ENCODE measurements around the gene MAP1LC3B.

Gene MAP1LC3B

GRCh38 chr16:87351320-87351698 is 40.8 kb upstream of the MAP1LC3B start:
- no peak overlapping the region for H3K27ac ChIP-seq (ENCODE audit: low read depth, low read length)
- H3K4me2 ChIP-seq (ENCODE audit: low read length): no peak overlapping the region
- no peaks in the 10 kb centered on the region for H4K20me1 ChIP-seq (ENCODE audit: control insufficient read depth, insufficient read depth, low read depth, low read length)
- no peaks in the 10 kb centered on the region for H3K27me3 ChIP-seq (ENCODE audit: control insufficient read depth, low read length)
- TF ChIP-seq EZH2phosphoT487 (IDR thresholded peaks at IDR 0.05; ENCODE audit: borderline replicate concordance, low read length) (no peak), CTCF (IDR thresholded peaks at IDR 0.05; ENCODE audit: low read depth, low read length, poor library complexity, severe bottlenecking) (no peak)
- no peak overlapping the region for H3K4me3 ChIP-seq (ENCODE audit: low read length)
- peaks cover 10% of the 10 kb centered on the region; the same call in 1 of the 2 replicates for H3K79me2 ChIP-seq (ENCODE audit: control insufficient read depth, low read length)
- H3K9me3 ChIP-seq (ENCODE audit: control insufficient read depth, insufficient read depth, low read length): no peaks in the 10 kb centered on the region
- no peaks in the 10 kb centered on the region for H3K4me1 ChIP-seq (ENCODE audit: control insufficient read depth, low read length)
- H3K9me2 ChIP-seq (replicated peaks; ENCODE audit: control insufficient read depth, low read length): no peaks in the 10 kb centered on the region
- peaks cover 8% of the 10 kb centered on the region; the same call in 1 of the 2 replicates for H3K36me3 ChIP-seq (ENCODE audit: control insufficient read depth, low read length)
- H3F3A ChIP-seq (ENCODE audit: control insufficient read depth, insufficient read depth): no peaks in the 10 kb centered on the region

GRCh38 chr16:87352818-87353217 is 39.3 kb upstream of the MAP1LC3B start:
- Histone ChIP-seq H3F3A (ENCODE audit: control insufficient read depth, insufficient read depth) (no peaks in the 10 kb centered on the region), H3K27me3 (ENCODE audit: control insufficient read depth, low read length) (no peaks in the 10 kb centered on the region), H3K79me2 (ENCODE audit: control insufficient read depth, low read length) (peaks cover 10% of the 10 kb centered on the region; the same call in 1 of the 2 replicates), H3K4me1 (ENCODE audit: control insufficient read depth, low read length) (no peaks in the 10 kb centered on the region), H3K36me3 (ENCODE audit: control insufficient read depth, low read length) (peaks cover 3% of the 10 kb centered on the region), H3K4me3 (ENCODE audit: low read length) (no peak overlapping the region), H3K9me3 (ENCODE audit: control insufficient read depth, insufficient read depth, low read length) (no peaks in the 10 kb centered on the region), H3K4me2 (ENCODE audit: low read length) (no peak overlapping the region), H3K9me2 (replicated peaks; ENCODE audit: control insufficient read depth, low read length) (no peaks in the 10 kb centered on the region), H3K27ac (ENCODE audit: low read depth, low read length) (no peak overlapping the region), H4K20me1 (ENCODE audit: control insufficient read depth, insufficient read depth, low read depth, low read length) (no peaks in the 10 kb centered on the region)
- TF ChIP-seq CTCF (IDR thresholded peaks at IDR 0.05; ENCODE audit: low read depth, low read length, poor library complexity, severe bottlenecking) (no peak), EZH2phosphoT487 (IDR thresholded peaks at IDR 0.05; ENCODE audit: borderline replicate concordance, low read length) (no peak)

- no peaks in the 10 kb centered on the region for H3F3A ChIP-seq (ENCODE audit: control insufficient read depth, insufficient read depth)
- H4K20me1 ChIP-seq (ENCODE audit: control insufficient read depth, insufficient read depth, low read depth, low read length): no peaks in the 10 kb centered on the region
- H3K27ac ChIP-seq (ENCODE audit: low read depth, low read length): no peak overlapping the region
- no peaks in the 10 kb centered on the region for H3K27me3 ChIP-seq (ENCODE audit: control insufficient read depth, low read length)
- no peaks in the 10 kb centered on the region for H3K9me3 ChIP-seq (ENCODE audit: control insufficient read depth, insufficient read depth, low read length)
- TF ChIP-seq EZH2phosphoT487 (IDR thresholded peaks at IDR 0.05; ENCODE audit: borderline replicate concordance, low read length): no peak
- no peak for TF ChIP-seq CTCF (IDR thresholded peaks at IDR 0.05; ENCODE audit: low read depth, low read length, poor library complexity, severe bottlenecking)
- H3K4me3 ChIP-seq (ENCODE audit: low read length): no peak overlapping the region
- H3K9me2 ChIP-seq (replicated peaks; ENCODE audit: control insufficient read depth, low read length): no peaks in the 10 kb centered on the region
- peaks cover 3% of the 10 kb centered on the region; the same call in 1 of the 2 replicates for H3K79me2 ChIP-seq (ENCODE audit: control insufficient read depth, low read length)
- H3K36me3 ChIP-seq (ENCODE audit: control insufficient read depth, low read length): peaks cover 10% of the 10 kb centered on the region
- H3K4me2 ChIP-seq (ENCODE audit: low read length): no peak overlapping the region
- H3K4me1 ChIP-seq (ENCODE audit: control insufficient read depth, low read length): no peaks in the 10 kb centered on the region
Observed at GRCh38 chr16:87353613-87354012, 38.5 kb upstream of the MAP1LC3B start.

GRCh38 chr16:87356491-87356853 is 35.7 kb upstream of the MAP1LC3B start:
- Histone ChIP-seq H3K27ac (ENCODE audit: low read depth, low read length) (no peak overlapping the region), H3K27me3 (ENCODE audit: control insufficient read depth, low read length) (no peaks in the 10 kb centered on the region), H4K20me1 (ENCODE audit: control insufficient read depth, insufficient read depth, low read depth, low read length) (no peaks in the 10 kb centered on the region), H3K4me1 (ENCODE audit: control insufficient read depth, low read length) (no peaks in the 10 kb centered on the region), H3K79me2 (ENCODE audit: control insufficient read depth, low read length) (no peaks in the 10 kb centered on the region), H3K4me3 (ENCODE audit: low read length) (no peak overlapping the region), H3K9me2 (replicated peaks; ENCODE audit: control insufficient read depth, low read length) (no peaks in the 10 kb centered on the region), H3K4me2 (ENCODE audit: low read length) (no peak overlapping the region), H3K9me3 (ENCODE audit: control insufficient read depth, insufficient read depth, low read length) (no peaks in the 10 kb centered on the region), H3F3A (ENCODE audit: control insufficient read depth, insufficient read depth) (no peaks in the 10 kb centered on the region), H3K36me3 (ENCODE audit: control insufficient read depth, low read length) (peaks cover 27% of the 10 kb centered on the region)
- TF ChIP-seq CTCF (IDR thresholded peaks at IDR 0.05; ENCODE audit: low read depth, low read length, poor library complexity, severe bottlenecking) (no peak), EZH2phosphoT487 (IDR thresholded peaks at IDR 0.05; ENCODE audit: borderline replicate concordance, low read length) (no peak)

All from DOHH2 (cell line).